Stomach (tissue), 4 donors: ENCODE measurements around the gene WDR18.

Experiments
- EP300 ChIP-seq: sonication (generic); formaldehyde crosslinking; IDR thresholded peaks from one replicate; pipeline ENCODE4 v1.6.1; 2017; ENCODE audit warnings: antibody characterized with exemption
- TF ChIP-seq, protein P1 (sequence below), 7 experiments: fragments of 450-650 bp in 4 of 7; fragments of 200-600 bp in 3 of 7; sonication (generic) in 3 of 7; IDR thresholded peaks; one replicate each; pipeline ENCODE4 v1.5.1; 2016 to 2019; ENCODE audit warnings: antibody characterized with exemption in 7 of 7, control low read depth in 2 of 7, mild to moderate bottlenecking in 1 of 7

DNA sequence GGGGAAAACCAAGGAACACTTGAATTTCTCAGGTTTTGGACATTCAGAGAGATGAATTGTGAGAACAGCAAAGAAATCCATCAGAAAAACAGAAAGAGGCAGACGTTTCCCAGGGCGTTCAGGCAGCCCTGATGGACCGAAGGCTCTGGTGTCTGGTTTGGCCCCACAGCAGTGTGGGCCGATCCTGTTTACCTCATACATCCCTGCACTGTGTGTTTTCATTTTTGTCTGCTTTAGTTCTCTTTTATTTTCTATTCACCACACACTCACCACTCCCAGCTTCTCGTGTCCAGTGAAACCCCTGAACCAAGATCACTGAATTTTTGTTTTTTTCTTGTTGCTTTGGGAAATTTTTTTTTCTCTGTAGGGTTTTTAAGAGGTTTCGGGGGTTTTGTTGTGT is 11.9 kb upstream of the WDR18 start:
- TF ChIP-seq, protein P1, sequence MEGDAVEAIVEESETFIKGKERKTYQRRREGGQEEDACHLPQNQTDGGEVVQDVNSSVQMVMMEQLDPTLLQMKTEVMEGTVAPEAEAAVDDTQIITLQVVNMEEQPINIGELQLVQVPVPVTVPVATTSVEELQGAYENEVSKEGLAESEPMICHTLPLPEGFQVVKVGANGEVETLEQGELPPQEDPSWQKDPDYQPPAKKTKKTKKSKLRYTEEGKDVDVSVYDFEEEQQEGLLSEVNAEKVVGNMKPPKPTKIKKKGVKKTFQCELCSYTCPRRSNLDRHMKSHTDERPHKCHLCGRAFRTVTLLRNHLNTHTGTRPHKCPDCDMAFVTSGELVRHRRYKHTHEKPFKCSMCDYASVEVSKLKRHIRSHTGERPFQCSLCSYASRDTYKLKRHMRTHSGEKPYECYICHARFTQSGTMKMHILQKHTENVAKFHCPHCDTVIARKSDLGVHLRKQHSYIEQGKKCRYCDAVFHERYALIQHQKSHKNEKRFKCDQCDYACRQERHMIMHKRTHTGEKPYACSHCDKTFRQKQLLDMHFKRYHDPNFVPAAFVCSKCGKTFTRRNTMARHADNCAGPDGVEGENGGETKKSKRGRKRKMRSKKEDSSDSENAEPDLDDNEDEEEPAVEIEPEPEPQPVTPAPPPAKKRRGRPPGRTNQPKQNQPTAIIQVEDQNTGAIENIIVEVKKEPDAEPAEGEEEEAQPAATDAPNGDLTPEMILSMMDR (IDR thresholded peaks at IDR 0.05), result no peak
- TF ChIP-seq EP300, result no peak
